Stimulated activated CD4-positive, alpha-beta T cell treated with anti-CD3 and anti-CD28 coated beads, Interleukin-12 subunit alpha, Interleukin-12 subunit beta, amount 100 ng/mL, for 4 hours (primary cell): ENCODE measurements around the gene C19orf12.
A peak's percentile ranks its signal among the peaks of the same experiment; 100 is the strongest.

Experiments used
- DNase-seq: peaks from one replicate; pipeline ENCODE4 v3.0.0-alpha.2; 2020

C19orf12 gene

DNA sequence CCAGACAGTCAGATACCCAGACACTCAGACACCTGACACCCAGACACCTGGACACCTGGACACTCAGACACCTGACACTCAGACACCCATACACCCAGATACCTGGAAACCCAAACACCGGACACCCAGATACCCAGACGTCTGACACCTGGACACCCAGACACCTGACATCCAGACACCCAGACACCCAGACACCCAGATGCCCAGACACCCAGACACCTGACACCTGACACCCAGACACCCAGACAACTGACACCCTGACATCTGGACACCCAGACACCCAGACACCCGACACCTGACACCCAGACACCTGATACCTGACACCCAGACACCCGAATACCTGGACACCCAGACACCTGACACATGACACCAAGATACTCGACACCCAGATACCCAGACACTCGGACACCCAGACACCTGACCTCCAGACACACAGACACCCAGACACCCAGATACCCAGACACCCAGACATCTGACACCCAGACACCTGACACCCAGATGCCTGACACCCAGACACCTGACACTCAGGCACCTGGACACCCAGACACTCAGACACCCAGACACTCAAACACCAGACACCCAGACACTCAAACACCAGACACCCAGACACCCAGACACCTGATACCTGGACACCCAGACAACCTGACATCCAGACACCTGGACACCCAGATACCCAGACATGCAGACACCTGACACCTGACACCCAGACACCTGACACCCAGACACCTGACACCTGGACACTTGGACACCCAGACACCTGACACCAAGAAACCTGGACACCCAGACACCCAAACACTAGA is 19.1 kb downstream of the C19orf12 start:
- DNase-seq: no peak

DNA sequence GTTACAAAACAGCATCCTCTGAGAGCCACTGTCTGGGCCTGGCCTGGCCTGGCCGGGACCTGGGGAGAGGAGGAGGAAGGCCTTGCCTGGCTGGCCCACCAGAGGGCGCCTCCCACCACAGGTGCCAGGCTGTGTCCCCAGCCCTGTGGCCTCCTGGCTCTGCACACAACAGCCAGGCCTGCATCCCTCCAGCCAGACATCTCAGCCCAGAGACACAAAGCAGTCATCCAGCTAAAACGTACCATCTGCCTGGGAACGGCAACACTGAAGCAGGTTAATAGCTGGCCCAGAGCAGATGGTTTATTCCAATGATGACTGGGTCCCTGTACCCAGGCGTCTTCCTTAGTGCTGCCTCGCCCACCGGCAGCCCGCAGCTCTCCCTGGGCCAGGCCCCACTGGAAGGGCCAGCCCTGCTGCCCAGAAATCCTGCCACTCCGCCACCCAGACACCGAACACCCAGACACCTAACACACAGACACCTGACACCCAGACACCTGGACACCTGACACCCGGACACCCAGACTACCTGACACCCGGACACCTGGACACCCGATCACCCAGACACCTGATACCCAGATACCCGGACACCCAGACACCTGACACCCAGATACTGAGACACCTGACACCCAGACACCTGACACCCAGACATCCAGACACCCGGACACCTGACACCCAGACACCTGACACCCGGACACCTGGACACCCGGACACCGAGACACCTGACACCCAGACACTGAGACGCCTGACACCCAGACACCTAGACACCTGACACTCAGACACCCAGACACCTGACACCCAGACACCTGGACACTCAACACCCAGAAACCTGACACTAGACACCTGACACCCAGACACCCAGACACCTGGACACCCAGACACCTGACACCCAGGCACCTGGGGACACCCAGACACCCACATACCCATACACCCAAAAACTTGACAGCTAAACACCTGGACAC is 20.1 kb downstream of the C19orf12 start:
- peak; percentile 81 for DNase-seq

DNA sequence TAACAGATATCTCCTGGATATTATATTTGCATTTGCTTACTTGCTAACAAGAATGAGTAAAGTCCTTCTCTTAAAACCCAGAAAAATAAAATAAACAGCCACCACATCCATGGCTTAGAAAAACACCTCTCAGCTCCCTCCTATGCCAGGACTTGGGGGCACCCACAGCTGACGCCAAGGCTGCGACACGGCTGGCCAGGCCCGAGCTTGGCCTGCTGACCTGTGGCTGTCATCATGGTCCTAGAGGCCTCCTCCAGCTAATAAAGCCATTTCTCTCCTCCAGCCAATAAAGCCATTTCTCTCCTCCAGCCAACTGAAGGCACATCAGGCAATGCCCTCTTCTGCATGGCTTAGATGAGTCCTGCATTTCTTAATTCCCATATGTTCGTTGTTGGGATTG is 20.9 kb downstream of the C19orf12 start:
- no peak for DNase-seq

DNA sequence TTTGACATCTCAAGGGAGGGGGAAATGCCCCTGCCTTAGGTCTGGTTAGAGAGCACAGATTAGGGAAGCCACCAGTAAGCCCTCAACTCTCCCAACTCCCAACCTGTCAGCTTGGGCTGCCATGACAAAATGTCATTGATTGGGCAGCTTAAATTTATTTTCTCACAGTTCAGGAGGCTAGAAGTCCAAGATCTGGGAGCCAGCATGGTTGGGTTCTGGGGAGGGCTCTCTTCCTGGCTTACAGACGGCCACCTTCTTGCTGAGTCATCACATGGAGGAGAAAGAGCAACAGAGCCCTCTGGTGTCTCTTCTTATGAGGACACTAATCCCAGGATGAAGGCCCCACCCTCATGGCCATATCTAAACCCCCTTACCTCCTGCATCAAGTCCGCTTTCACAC is 24.2 kb downstream of the C19orf12 start:
- DNase-seq: peak; percentile 30

DNA sequence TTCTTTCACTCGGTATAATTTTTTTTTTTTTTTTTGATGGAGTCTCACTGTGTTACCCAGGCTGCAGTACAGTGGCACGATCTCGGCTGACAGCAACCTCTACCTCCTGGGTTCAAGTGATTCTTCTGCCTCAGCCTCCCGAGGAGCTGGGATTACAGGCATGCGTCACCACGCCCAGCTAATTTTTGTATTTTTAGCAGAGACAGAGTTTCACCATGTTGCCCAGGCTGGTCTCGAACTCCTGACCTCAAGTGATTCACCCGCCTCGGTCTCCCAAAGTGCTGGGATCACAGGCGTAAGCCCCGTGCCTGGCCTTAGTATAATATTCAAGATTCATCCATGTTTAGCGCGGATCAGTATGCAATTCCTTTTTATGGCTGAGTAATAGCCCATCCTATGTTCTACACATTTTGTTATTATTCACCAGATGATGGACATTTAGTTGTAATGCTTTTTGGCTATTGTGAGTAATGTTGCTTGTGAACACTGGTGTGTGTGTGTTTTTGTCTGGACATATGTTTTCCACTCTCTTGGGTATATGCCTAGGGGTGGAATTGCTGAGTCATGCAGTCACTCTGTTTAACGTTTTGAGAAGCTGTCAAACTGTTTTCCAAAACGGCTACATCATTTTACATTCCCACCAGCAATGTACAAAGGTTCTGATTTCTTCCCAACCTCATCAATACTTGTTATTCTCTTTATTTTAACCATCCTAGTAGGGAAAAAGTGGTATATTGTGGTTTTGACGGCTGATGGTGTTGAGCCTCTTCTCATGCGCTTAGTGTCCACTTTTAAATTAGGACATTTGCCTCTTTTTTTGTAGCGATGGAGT is 26.9 kb downstream of the C19orf12 start:
- DNase-seq: no peak

DNA sequence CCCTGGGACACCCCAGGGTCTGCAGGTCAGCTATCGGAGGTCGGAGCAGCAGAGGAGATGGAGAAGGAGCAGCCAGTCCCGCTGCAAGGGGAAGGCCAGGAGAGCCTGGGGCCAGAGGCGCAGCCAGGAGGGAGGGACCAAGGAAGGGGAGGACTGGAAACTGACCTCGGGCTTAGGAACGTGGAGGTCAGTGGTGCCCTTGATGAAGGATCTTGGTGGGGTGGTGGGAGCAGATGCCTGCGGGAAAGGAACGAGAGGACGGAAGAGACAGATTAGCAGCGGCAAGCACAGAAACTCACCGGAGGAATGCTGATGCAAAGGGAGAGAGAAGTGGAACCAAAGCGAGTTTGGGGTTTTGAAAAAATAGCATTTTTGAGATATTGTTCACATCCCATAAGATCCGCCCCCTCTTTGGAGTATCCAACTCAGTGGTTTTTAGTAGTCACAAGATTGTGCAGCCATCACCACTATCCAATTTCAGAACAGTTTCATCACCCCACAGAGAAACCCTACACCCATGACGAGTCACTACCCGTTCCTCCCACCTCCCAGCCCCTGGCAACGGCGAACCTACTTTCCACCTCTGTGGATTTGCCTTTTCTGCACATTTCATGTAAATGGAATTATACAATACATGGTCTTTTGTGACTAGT is 27.7 kb downstream of the C19orf12 start:
- DNase-seq: no peak

DNA sequence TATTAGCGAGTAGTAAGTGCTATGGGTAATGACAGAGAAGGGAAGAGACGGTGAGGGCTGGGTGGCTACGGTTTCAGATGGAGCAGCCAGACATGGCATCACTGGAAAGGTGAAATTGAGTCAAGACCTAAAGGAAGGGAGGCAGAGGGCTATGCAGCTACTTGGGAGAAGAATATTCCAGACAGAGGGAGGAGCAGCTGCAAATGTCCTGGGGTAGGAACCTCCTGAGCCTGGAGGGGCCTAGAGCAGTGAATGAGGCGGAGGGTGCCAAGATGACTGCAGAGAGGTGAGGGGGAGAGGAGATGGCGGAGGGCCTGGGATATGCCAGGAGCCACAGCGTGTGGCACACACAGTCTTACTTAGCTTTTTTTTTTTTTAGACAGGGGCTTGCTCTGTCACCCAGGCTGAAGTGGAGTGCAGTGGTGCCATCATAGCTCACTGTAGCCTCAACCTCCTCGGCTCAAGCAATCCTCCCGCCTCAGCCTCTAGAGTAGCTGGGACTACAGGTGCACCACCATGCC is 28.7 kb downstream of the C19orf12 start:
- DNase-seq: no peak

DNA sequence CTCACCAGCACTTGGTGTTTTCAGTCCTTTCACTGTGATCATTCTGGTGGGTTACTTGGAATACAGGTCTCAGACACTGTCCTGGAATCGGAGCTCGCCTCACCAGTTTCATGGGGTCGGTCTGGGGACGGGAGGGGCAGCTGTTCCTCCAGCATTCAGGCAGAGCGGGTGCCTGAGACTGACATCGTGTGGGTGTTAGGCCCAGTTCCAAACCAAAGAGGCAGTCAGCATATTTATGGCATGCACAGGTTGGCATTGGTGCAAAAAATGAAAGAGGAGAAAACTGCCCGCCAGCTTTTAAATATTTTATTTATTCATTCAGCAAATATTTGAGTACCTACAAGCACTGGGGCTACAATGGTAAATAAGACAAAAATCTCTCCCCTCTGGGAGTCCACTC is 29.7 kb downstream of the C19orf12 start:
- no peak for DNase-seq

DNA sequence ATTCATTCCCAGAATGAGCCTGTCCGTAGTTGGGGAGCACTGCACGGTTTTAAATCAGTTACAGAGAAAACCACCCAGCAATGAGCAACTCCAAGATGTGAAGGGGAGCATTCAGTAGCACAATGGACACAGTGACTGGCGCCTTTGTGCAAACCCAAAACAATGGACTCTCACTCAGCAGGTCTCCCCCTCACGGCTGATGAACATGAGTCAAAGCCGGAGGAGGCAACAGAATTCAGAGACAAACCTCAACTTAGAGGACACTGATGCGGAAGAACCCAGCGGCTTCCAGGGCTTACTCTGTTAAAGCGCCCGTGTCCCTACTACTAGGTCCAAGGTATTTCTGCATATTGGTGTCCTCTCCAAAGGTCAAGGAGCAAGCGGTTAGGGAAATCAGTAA is 32.1 kb downstream of the C19orf12 start:
- no peak for DNase-seq

DNA sequence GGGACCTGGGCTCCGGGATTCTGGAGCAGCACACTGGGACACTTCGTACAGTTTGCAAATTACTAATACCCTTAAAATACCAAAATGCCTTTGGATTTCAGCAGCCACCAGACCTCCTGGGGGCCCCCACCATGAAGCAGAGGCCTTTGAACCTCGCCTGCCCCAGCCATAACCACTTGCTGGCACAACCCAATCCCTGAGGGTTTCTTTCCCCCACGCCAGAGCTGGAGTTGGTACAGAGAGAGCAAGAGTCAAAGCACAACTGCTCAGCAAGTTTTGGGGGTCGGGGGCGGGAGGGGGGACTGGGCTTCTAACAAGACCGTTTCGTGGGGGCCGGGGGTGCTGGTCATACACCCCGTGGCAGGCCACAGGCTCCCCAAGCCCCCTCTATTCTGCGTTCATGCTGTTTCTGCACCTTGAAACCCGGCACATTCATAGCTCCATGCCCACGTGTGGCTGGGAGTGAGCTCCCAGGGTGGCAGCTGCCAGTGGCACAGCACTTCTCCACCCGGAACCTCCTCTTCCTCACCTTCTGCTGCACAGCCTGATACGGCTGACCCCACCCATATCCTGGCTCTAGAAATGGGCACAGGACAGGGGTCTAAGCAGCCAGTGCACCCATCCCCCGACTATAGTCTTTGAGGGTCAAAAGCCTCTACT is 32.7 kb downstream of the C19orf12 start:
- DNase-seq: no peak

DNA sequence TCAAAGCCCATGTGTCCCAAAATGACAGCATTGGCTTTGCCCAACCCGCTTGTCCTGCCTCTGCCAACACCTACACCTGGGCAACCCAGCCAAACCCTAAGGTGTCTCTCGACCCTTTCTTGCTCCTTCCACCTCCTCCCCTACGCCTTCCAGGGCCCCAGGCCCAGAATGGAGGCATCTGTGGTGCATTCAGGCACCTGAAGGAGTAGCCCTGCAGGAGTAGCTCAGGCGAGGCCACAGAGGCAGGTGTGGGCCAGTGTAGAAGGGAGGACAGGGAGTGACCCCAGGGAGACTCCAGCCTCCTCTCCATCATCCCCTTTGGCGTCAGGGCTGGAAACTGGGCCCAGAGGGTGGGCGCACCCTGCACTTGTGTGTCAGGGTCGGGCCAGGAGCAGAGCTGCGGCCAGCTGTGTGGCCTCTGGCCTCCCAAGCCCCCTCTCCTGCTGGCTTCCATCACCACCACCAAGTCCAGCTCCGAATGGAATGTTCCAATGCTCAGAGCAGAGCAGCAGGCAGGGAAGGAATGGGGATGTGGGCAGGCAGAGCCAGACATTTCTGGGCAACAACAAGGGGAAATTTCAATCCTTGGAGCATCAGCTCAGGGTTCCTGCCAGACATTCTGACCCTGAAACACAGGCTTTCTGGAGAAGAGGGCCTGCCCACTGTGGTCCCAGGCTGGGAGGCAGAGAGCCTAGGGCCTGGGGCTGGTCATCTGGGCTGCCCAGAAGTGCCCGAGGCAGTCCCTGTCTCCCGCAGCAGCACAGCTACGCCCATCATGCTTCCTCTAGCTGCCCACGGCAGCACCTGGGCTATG is 33.4 kb downstream of the C19orf12 start:
- DNase-seq: no peak

DNA sequence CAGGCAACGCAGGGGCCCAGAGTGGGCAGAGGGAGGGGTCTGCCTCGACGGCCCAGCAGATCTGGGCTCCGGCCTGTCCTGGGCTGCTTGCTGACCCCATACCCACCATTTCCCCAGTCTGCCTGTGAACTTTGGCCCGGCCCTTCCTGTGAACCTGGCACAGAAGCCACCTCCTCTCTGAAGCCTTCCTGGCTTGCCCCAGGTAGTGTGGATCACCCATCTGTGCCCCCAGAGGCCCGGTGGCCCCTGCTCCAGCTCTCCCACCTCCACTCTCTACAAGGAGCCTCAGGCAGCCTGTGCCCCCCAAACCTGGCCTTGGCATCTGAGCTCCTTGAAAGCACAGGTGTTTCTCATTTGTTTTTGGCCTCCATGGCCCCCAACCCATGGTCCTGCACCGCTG is 34.1 kb downstream of the C19orf12 start:
- no peak for DNase-seq

DNA sequence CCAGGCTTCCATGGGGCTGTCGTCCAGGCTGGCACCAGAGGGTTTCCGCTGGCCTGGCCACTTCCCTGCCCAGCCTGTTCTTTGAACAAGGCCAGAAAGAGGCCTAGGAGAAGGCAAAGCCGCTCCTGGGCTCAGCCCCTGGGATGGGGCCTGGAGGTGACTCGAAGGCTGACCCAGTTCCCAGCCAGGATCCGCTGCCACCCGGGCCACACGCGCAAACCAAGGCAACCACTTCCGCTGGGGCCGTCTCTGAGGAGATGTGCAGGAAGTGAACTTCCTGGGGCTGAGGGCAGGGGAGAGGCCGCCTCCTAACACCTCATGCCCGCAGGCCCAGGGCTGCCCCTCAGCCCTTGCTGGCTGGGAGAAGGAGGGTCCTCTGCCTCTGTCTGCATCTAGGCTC is 34.6 kb downstream of the C19orf12 start:
- DNase-seq: peak; percentile 71

DNA sequence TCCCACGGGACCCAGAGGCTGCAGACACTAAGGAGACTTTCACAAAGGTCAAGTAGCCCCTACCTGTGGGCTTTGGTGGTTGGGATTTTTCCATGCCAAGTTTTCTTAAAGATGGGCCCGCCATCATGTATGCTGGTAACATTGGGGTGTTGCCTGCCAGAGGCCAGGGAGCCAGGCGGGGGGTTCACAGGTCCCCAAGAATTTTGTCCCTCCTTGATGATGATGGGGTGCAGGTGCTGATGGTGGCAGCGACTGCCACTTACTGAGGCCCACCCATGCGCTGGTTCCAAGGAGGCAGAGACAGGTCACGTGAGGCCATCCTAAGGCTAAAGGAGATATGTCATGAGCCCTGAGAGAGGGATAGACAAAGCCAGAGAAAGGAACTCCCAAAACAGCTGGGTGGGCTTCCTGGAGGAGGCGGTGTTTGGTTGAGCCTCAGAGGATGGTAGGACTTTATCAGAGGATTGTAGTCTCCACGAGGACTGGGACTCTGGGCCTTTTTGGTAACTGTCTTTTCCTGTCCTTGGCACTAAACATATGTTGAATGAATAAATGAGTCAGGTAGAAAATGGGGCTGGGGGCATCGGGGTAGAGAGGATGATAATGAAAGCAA is 35.4 kb downstream of the C19orf12 start:
- DNase-seq: no peak

DNA sequence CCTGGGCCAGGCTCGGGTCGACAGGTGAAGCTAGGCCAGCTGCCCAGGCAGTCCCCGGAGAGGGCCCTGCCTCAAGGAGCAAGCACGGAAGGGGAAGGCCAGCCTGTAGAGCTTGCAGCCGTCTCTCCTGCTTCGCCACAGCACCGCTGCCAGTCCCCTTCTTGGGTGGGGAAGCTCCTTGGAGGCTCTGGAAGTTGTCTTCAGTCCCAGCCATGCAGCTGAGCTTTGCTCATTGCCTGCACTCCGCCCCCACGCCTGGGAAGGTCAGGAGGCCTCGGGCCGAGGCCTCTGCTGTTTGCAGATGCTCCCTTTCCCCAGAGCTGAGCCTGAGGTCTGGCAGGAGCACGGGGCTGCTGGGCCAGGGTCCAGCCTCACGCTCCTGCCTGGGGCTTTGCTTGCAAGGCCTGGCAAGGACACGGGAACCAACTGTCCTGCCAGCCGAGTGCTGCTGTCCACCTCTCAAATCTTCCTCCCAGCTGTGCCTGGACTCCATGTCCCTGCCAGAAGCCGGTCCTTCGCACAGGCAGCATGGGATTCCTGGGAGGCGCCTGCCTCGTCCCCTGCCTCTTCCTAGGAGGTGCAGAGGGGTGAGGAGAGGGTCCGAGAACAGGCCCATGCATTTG is 36.5 kb downstream of the C19orf12 start:
- DNase-seq: no peak

DNA sequence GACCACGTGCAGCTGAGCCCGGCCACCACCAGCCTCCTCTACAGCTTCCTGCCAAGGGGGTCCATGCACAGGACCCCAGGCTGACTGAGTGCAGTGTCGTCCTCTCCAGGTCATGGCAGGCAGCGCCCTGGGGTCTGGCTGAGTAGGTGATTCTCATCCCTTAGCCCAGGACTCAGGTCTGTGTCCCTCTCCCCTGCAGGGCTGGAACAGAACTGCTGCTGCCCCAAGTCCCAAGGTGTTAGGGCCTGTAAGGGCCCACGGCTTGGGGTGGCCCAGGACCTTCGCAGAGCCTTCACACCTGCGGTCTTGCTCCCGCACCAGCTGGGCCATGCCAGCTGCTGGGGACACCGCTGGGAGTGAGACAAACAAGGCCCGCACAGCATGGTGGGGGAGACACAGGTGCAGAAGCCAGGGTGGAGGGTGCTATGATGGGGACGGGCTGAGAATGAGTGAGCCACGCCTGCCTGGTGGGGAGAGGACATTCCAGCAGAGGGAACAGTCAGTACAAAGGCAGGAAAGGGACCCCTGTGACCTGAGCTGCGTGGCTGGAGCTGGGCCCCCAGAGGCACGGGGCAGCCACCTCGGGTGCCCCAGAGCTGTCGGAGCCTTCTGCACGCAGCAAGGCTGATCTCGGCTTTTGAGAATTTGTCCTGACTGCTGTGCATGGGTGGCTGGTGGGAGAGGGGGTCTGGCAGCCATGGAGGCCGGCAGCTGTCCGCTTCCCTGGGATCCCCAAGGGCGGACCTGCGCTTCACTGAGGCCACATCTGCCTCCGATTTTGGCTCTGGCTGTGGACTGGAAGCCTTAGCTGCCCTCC is 37.9 kb downstream of the C19orf12 start:
- DNase-seq: no peak

DNA sequence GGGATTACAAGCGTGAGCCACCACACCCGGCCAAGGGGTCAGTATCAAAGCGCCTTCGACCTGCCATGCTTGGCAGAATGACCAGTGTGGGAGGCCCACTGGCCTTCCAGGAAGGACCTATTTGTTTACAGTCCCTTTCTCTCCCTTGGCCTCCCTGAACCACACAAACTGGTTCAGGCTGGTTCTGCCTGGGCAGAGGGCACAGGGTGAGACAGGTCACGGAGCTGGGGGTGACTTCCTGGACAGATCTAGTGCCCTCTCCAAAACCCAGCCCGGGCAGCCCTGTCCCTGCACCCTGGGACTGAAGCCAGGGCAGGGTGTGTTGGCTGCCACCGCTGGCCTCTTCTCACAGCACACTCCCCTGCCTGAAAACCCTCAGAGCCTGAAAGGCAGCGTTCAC is 38.5 kb downstream of the C19orf12 start:
- DNase-seq: no peak

DNA sequence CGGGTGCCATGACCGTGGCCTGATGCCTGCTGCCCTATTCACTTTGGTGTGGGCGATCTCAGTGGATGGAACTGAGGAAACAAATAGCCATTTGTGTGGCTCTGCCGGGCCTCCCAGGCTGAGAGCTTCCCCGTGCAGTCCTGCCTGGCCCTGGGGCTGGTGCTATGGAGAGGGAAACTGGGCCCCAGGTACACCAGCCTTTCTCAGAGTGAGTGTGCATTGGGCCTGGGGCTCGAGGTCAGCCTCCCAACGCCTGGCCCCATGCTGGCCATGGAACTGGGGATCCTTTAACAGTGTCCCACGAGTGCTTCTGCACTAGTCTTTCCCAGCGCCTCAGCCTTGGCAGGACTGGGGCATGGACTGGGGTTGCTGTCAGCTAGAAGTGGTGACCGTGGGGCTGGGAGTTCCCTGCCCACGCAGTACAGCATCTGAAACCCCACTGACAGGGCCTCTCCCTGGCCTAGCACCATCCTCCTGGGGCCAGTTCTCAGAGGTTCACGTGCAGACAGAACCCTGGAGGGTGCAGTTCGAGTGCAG is 39.3 kb downstream of the C19orf12 start:
- DNase-seq: no peak
